ENCODE measurements around the gene TMEM132C. TPM values are rescaled to one million over a fixed set of nuclear protein-coding genes. Genes with fewer than 3 reads are reported as not detected.

Gene TMEM132C
- total and polyA plus RNA-seq, 2 donors (not counting 3 experiments of a cell fraction or from before 2014, with no cell fraction given), result not detected

DNA sequence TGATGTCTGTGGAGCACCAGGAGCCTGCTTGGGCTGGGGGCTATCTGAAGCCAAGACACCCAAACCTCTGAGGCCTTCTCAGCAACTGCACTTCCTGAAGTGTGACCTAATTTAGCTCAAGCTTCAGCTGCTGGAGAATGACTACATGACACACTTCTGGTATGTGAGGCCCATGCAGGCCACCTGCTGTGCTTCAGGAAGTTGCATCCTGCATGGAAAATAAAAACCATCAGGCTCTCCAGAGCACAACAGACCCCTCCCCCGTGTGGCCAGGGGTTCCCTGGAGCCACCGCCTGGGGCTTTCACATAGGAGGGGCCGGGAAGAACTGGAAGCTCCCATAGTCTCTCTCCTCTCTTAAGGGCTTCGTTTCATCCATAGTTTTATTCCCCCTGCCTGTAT, 339.1 kb downstream of the TMEM132C start:
- dilution Hi-C loops (cut with MboI; ENCODE audit: extremely low pct_ligation_motif_present, low sequenced_read_pairs) (no loop called here), intact Hi-C loops (cut with micrococcal nuclease) (no loop called here)
- Histone ChIP-seq H3K9ac (replicated peaks; ENCODE audit: extremely low read depth, insufficient read depth, low read length) (no peak overlapping the region), H3K36me3 (ENCODE audit: control insufficient read depth in 2 of 2, extremely low read depth in 1 of 2, insufficient read depth in 2 of 2, low read length in 2 of 2) (no peaks in the 10 kb centered on the region), H4K20me1 (replicated peaks; ENCODE audit: control insufficient read depth, extremely low read depth, insufficient read depth, low read length) (no peaks in the 10 kb centered on the region), H3K4me1 (ENCODE audit: control insufficient read depth, extremely low read depth, insufficient read depth, low read length) (no peaks in the 10 kb centered on the region), H3K79me2 (ENCODE audit: control insufficient read depth, insufficient read depth, low read length) (no peaks in the 10 kb centered on the region), H3K9me3 (replicated peaks; ENCODE audit: control insufficient read depth, insufficient read depth, low read length) (peaks cover 10% of the 10 kb centered on the region), H2AFZ (ENCODE audit: low read depth, low read length) (no peak overlapping the region), H3K27me3 (ENCODE audit: control insufficient read depth in 2 of 2, insufficient read depth in 2 of 2, low read length in 2 of 2) (no peaks in the 10 kb centered on the region), H3K4me2 (ENCODE audit: insufficient read depth, low read length) (no peak overlapping the region), H3K4me3 (replicated peaks in 1 of 3; ENCODE audit: insufficient read depth in 1 of 3, low read depth in 1 of 3, low read length in 3 of 3) (no peak overlapping the region), H3K27ac (ENCODE audit: insufficient read depth, low read depth, low read length) (no peak overlapping the region), H3K9me1 (replicated peaks; ENCODE audit: control insufficient read depth, extremely low read depth, insufficient read depth, low read length) (no peaks in the 10 kb centered on the region)
- BruUV-seq (replicated peaks), result no TSS peak
- TF ChIP-seq FOS (IDR thresholded peaks at IDR 0.05; ENCODE audit: borderline replicate concordance, insufficient read depth, low read length), result no peak
- no peak for TF ChIP-seq POLR2AphosphoS5 (IDR thresholded peaks at IDR 0.05; ENCODE audit: insufficient read depth, low read depth, low read length)
- no peak for TF ChIP-seq EZH2 (IDR thresholded peaks at IDR 0.05; ENCODE audit: borderline replicate concordance, low read depth, low read length, severe bottlenecking)
- TF ChIP-seq, protein P1, sequence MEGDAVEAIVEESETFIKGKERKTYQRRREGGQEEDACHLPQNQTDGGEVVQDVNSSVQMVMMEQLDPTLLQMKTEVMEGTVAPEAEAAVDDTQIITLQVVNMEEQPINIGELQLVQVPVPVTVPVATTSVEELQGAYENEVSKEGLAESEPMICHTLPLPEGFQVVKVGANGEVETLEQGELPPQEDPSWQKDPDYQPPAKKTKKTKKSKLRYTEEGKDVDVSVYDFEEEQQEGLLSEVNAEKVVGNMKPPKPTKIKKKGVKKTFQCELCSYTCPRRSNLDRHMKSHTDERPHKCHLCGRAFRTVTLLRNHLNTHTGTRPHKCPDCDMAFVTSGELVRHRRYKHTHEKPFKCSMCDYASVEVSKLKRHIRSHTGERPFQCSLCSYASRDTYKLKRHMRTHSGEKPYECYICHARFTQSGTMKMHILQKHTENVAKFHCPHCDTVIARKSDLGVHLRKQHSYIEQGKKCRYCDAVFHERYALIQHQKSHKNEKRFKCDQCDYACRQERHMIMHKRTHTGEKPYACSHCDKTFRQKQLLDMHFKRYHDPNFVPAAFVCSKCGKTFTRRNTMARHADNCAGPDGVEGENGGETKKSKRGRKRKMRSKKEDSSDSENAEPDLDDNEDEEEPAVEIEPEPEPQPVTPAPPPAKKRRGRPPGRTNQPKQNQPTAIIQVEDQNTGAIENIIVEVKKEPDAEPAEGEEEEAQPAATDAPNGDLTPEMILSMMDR (IDR thresholded peaks at IDR 0.05; ENCODE audit: extremely low read depth in 1 of 2, insufficient read depth in 1 of 2, low read depth in 1 of 2, low read length in 2 of 2), result no peak
- no peak for TF ChIP-seq JUN (IDR thresholded peaks at IDR 0.05; ENCODE audit: borderline replicate concordance, insufficient read depth, insufficient read length, low read depth)
- TF ChIP-seq GATA2 (IDR thresholded peaks at IDR 0.05; ENCODE audit: insufficient read depth, insufficient read length, low read depth, low read length), result no peak
- no peak for TF ChIP-seq POLR2A (IDR thresholded peaks at IDR 0.05; ENCODE audit: low read depth, low read length)
- no peak for TF ChIP-seq MYC (IDR thresholded peaks at IDR 0.05; ENCODE audit: low read depth, low read length)
- TF ChIP-seq, protein P2, sequence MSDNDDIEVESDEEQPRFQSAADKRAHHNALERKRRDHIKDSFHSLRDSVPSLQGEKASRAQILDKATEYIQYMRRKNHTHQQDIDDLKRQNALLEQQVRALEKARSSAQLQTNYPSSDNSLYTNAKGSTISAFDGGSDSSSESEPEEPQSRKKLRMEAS (IDR thresholded peaks at IDR 0.05; ENCODE audit: insufficient read depth, insufficient read length), result no peak
- ChIA-PET CTCF (no interaction called here), POLR2A (no interaction called here)
- FAIRE-seq (no peak), DNase-seq (ENCODE audit: low read depth, low spot score) (no peak)

All from endothelial cell of umbilical vein (primary cell).